ENCODE data around the gene LMAN1L.

Gene LMAN1L

DNA sequence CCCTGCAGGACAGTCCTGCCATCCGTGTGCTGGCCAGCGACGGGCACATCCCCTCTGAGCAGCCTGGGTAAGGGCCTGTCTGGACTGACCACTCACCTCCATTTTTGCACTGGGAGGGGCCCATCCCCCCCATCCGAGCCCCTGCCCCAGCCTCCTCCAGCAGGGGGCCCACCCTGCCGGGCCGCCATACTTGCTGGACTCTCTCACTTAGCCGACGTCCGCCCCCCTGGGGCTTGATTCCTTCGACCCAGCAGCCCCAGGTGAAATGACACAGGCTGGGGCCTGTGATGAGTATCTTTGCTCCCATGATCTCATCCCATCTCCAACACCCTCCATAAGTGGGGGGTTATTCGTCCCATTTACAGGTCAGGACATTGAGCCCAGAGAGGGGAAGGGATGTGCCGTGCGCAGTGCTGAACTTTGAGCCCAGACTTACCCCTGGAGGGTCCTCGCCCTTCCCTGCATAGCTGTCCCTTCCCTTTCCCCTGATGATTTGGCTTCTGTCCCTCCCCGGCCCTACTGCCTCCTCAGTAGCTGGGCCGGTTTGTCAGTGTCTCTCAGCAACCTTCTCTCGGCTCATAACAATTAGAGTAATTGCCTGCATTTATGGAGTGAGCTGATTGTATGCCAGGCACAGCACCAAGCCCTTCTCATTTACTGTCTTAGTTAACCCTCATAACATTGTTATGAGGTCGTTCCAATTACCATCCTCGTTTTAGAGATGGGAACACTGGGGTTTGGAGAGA lies 4.2 kb downstream of the LMAN1L start:
- no peak for DNase-seq (ENCODE audit: low spot score)

DNA sequence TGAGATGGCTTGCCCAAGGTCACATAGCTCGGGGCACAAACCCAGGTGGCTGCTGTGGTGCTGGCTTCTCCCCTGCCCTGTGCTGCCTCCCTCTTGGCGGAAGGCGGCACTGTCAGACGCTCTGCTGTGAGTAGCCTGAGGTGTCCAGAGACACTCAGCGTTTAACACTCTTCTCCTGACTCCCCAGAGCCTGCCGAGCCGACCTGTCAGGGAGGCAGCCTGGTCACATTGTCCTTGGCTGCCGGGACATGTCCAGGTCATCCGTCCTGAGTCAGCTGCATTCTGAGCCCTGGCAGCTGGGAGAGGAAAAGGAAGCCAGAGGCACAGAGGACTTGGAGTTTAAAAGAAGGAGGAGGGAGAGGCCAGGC lies 4.7 kb downstream of the LMAN1L start:
- peak; percentile 48 for DNase-seq (ENCODE audit: low spot score)

DNA sequence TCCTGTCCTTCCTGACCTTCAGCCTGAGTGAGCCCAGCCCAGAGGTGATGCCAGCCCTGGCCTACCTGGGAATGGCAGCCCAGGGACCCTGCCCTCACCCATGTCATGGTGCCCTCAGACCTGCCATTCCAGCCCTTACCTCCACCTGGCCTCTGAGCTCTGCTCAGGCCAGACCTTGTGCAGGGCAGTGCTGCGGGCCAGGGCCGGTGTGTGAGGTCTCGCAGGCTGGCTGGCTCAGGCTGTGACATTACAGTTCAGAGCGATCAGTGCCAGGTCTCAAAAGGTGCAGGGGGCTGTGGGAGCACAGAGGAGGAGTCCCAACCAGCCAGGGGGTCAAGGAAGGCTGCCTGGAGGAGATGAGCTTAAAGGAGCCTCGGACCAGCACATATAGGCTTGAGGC lies 7.4 kb downstream of the LMAN1L start:
- DNase-seq (ENCODE audit: low spot score): no peak

DNA sequence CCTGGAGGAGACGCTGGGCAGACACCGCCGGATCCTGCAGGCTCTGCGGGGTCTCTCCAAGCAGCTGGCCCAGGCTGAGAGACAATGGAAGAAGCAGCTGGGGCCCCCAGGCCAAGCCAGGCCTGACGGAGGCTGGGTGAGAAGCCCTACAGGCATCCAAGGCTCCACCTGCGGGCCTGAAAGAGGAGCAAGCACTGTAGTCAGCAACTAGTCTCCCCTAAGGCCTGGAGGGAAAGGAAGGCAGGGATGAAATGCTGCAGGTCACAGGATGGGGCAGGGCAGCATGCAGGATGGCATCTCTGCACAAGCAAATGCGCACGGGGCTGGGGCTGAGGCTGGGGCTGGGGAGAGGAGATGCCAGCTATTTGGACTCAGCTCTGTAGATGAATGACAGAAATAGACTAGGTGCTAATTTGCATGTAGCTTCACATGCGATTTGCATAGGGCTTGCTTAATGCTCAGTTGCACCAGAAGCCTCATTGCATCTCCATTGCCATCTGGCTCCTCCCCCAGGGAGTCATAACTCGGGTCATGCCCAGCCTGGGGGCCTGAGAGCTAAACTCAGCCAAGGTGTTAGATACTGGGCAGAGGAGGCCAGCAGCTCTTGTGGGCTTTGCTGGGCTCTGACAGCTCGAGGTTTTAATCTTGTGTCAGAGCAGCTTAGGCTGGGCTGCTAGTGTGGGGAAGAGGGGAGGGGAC lies 8.6 kb downstream of the LMAN1L start:
- no peak for DNase-seq (ENCODE audit: low spot score)

DNA sequence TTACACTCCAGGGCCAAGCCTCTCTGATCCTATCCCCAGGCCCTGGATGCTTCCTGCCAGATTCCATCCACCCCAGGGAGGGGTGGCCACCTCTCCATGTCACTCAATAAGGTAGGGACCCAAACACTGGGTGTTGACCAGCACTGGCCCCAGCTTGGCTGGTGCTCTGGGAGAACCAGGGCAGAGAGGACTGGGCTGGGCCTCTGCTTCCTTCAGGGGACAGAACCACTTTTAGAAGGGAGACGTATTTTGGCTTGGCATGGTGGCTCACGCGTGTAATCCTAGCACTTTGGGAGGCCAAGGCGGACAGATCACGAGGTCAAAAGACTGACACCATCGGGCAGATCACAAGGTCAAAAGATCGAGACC lies 9.1 kb downstream of the LMAN1L start:
- DNase-seq (ENCODE audit: low spot score): no peak

DNA sequence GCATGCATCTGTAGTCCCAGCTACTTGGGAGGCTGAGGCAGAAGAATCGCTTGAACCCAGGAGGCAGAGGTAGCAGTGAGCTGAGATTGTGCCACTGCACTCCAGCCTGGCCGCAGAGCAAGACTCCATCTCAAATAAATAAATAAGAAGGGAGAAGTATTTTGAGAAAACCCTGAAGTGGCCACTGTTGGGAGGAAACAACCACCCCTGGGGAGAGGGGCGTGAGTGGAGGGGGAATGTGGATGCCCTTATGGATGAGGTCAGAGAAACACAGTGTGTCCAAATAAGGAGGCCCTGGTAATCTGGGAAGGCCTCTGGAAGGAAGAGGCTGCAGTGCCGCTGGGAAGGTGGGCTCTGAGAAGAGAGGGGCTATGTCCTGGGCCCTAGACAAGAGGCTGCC lies 9.6 kb downstream of the LMAN1L start:
- DNase-seq (ENCODE audit: low spot score): no peak

DNA sequence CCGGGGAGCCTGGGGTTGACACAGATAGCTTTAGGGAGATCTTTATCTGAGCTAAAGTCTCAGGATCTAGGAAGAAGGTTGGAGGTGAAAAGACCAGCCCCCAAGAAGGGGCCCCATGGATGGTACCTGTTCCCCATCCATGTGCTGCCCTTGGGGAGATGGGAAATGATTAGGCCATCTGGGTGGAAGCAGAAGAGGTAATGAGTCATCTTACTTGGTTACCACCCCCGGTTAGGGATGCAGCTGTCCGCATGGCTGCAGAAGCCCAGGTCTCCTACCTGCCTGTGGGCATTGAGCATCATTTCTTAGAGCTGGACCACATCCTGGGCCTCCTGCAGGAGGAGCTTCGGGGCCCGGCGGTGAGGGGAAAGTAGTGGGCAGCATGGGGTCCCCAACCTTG lies 10.7 kb downstream of the LMAN1L start:
- DNase-seq (ENCODE audit: low spot score): no peak

DNA sequence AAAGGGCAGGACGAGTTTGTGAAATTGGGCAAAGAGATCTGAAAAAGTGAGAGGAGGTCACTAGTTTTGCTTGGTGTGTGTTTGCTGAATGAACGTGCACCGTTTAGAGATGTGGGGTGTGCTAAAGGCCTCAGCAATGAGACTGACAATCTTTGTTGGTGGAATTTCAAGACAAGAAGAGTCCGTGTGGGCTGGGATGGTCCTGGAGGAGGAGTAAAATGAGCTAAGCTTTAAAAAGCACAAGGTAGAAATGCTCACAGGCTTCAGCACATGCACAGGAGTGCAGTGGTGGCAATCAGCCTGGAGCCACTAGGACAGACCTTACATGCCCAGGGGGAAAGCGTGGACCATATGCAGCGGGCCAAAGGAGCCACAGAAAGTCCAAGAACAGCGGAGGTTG lies 12.3 kb downstream of the LMAN1L start:
- DNase-seq (ENCODE audit: low spot score): no peak

DNA sequence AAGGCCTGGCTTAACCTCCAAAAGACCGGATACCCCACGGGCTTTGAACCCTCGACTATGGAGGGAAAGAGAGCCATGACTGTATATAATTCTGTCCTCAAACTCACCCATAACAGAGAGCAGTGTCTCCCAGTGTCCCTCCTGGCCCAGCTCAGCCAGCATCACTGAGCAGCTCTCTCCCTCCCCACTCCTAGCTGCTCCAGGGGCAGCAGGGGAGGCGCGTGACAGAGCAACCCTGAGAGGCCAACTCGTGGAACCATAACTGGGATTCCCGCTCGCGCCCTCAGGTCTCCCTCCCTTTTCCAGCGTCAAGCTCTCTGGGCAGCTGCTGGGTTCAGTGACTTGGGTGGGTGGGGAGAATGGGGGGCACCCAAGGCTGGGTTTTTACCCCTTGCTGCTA lies 13.2 kb downstream of the LMAN1L start:
- no peak for DNase-seq (ENCODE audit: low spot score)

DNA sequence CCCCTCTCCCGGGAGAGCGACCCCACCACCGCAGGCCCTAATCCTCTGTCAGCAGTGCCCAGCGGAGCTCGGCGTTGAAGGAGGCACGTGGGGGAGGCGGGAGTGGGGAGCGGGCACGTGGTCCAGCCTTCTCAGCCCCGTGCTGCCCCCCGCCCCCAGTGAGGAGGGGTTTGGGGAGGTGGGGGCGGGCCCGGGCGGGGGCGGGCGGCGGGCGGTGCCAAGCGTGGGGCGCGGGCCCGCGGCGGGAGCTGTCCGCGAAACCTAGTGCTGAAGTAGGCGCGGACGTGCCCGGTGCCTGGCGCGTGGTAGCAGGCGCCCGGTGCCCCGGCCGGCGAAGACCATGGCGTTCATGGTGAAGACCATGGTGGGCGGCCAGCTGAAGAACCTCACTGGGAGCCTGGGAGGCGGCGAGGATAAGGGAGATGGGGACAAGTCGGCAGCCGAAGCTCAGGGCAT lies 13.8 kb downstream of the LMAN1L start, which contains the start of gene CPLX3:
TSS of gene CPLX3 (plus strand) at position 264 of the 456 bp plus-strand sequence. CDS start at position 341, 77 bp downstream.
- peak; percentile 72 for DNase-seq (ENCODE audit: low spot score)

DNA sequence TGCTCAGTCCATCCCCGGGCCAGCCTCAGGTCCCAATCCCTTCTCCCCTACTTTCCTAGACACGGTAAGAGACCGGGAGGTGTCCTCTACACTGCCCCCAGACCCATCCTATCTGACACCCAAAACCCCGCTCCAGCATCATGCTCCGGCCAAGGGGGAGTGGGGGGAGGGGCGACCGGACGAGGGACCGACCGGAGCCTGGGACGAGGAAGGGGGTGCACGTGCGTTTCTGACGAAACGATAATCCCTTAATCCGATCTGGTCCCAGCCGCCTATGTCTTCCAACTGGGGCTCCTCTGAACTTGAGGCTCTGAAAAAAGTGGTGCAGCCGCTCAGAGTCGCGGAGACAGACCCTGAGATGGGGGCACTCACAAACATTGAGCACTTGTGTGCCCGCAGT lies 14.3 kb downstream of the LMAN1L start:
- no peak for DNase-seq (ENCODE audit: low spot score)

DNA sequence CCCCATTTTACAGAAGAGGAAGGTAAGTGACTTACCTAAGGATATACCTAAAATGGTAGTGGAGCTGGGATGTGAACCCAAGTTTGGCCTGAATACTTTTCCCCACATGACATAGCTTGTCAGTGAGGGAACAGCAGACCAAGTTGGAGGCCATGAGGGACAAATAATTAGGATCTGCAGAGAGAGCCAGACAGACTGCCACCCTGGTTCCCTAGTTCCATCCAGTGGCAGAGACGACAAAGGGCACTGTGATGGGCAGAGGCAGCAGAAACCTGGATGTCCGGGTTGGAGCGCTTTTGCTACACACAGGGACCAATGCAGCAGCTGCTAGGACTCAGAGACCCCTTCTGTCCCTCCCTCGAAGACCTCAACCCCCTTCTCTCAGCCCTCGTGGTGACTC lies 15.0 kb downstream of the LMAN1L start:
- DNase-seq (ENCODE audit: low spot score): no peak

DNA sequence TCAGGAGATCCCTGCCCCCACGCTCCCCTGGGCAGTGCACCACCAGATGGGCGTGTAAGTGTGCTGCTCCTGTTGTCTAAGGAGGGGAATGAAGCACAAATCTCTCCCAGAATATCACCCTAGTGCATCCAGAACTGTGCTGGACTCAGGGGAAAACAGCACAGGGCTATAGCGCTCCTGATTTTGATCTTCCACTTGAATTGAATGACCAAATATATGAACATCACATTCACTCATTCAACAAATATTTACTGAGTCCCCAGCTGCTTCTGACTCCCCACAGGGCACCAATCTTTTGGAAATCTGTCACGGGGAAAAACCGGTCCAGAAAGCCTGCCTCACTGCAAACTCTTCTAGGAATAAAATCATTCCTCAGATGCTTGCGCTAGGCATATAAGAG lies 16.2 kb downstream of the LMAN1L start:
- DNase-seq (ENCODE audit: low spot score): no peak

DNA sequence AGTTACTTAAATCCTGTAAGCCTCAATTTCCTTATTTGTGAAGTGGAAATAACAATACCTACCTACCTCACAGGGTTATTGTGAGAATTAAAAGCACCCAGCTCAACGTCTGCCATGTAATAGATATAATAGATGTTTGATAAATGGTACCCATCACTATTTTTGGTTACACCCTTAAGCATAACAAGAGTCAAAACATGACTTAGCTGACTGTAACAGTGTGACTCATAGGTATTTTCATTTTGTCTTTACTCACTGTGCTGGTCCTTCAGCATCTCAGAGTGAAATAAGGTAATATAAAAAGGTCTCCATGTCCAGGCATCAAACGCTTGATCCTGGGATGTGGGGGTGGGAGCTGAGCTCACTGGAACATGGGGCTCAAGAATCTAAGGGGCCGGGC lies 16.9 kb downstream of the LMAN1L start:
- DNase-seq (ENCODE audit: low spot score): peak; percentile 76

DNA sequence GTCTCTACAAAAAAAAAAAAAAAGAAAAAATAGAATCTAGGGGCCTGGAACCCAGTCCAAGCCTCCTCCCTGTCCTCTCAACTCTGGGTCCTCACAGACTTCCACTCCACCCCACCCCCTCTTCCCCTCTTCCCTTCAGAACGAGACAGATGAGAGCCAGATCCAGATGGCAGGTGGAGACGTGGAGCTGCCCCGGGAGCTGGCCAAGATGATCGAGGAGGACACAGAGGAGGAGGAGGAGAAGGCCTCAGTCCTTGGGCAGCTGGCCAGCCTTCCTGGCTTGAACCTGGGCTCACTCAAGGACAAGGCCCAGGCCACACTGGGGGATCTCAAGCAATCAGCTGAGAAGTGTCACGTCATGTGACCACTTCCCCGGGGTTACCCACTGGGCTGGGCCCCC lies 17.4 kb downstream of the LMAN1L start:
- no peak for DNase-seq (ENCODE audit: low spot score)

DNA sequence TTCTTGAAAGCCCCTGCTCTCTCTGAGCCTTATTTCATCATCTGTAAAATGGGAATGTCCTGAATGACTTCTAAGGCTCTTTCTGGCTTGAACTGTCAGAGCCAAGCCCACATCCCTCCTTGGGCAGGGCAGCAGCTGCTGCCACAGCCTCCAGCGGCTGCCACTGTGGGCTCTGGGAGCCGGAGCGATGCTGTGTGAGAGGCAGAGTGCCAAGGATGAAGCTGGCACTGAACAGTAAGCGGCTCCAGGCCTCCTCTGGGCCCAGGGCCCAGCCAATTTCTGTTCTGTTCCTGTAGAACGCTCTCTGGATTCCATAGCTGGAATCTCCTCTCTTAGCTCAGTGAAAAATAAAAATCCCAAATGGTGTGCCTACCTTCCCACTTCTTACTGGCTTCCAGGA lies 18.2 kb downstream of the LMAN1L start:
- no peak for DNase-seq (ENCODE audit: low spot score)

DNA sequence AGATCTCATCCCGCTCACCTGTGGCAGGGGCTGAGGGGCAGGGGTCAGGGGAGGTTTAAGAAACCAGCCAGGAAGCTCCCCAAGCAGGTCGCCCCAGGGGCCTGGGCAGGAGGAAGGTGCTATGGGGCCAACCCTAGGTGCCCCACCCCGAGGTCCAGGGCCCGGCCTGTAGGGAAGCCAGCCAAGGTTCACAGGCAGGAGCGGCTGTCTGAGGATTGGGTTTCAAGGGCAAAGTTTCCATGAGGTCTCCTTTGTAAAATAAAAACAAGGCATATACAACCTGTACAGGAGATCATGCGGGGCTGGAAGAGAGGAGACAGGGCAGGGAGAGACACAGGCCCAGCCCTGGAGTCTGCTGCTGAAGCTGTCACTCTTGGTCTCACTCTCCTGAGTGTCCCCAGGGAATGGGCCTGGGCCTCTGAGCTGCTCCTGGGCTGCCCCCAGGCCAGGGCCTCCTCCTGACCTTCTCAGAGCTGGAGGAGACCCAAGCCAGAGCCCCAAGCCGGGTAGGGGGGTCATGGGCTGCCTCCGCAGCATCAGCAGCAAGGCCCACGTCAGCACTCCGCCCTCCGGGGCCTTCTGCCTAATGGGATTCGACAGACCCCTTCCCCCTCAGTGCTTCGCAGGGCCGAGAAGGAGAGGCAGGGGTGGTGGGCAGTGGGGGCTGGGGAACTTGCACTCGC lies 19.3 kb downstream of the LMAN1L start:
- no peak for DNase-seq (ENCODE audit: low spot score)

DNA sequence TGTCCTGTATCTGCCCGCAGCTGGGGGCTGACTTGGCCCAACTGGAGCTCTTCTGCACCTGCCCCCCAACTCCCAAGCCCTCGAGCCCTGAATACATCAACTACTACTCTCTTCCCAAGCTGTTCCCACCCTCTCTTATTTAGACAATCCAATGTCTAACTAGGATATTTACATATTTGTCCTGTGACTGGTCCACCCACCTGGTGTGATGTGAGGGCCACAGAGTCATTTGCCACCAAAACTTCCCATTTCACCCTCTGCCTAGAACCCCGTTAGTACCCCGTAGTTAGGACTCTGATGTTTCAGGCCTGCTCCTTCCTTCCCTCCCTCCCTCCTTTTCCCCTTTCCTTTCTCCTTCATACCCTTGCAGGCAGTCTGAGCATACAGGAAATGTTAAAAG lies 20.2 kb downstream of the LMAN1L start:
- DNase-seq (ENCODE audit: low spot score): no peak

DNA sequence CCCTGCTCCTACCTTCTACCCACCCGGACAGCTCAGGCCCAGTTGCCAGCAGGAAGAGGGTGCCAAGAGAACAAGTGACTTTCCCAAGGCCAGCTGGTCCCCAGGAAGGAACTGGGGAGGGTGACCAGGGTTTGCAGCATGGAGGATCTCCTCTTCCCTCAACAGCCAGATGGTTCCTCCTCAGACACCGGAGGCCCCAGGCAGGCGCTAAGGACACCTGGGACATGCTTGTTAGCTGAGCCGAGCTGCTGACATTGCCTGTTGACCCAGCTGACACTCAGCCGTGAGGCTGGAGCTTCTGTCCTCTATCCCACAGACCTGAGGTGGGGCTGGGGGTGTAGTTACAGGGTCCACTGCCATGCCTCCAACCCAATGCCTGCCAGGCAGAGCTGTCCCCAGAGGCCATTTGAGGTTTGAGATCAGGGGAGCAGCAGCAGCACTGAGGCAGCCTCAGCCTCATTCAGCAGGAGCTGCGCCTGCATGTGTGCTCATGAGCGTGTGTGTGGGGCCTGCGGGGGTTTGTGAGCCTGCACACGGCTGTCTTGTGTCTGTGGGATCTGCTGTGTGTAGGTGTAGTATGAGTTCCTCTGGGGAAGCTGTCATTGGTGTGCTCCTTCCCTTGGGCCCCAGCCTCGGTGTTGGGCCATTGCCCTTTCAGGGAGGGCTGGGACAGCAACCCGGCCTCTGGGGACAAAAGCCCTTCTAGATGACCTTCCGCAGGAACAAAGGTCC lies 20.9 kb downstream of the LMAN1L start:
- DNase-seq (ENCODE audit: low spot score): no peak

DNA sequence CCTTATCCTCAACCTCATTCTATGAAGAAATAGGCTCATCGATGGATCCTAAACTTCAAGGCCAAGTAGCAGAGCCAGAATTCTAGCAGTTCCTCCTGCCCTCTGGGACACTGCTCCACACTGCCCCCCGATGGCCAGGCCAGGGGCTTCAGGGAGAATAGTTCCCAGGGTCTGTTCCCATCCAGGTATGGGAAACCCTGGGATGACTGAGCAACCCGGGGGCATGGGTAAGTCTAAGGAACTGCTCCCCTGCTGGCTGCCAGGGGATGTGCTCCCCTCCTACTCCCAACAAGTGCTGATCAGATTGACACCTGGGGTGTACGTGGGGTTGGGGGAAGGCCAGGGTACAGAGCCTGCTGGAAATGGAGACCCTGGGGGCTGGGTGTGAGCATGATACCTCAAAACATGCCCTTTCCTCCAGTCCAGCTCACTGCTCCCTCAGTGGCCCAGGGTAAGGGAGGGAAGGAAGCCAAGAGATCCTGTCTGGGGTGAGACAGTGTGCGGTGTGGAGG lies 22.7 kb downstream of the LMAN1L start:
- peak; percentile 83 for DNase-seq (ENCODE audit: low spot score)

DNA sequence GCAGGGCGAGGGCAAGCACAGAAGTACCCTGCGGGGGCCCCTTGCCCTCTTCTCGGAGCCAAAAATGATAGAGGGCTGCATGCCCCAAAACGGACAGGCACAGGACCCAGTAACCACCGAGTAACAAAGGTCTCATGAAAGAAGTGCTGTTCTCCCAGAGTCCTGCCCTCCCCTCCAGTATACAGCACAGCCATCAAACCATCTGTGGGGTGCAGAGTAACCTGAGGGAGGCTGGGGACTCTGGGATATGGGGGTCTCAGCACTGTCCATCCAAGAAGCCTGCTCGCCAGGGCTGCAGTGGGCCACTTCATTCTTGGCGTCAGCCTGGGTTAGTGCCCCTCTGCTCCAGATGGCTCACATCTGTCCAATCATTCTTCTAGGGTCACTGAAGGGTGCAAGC lies 24.2 kb downstream of the LMAN1L start:
- DNase-seq (ENCODE audit: low spot score): no peak

DNA sequence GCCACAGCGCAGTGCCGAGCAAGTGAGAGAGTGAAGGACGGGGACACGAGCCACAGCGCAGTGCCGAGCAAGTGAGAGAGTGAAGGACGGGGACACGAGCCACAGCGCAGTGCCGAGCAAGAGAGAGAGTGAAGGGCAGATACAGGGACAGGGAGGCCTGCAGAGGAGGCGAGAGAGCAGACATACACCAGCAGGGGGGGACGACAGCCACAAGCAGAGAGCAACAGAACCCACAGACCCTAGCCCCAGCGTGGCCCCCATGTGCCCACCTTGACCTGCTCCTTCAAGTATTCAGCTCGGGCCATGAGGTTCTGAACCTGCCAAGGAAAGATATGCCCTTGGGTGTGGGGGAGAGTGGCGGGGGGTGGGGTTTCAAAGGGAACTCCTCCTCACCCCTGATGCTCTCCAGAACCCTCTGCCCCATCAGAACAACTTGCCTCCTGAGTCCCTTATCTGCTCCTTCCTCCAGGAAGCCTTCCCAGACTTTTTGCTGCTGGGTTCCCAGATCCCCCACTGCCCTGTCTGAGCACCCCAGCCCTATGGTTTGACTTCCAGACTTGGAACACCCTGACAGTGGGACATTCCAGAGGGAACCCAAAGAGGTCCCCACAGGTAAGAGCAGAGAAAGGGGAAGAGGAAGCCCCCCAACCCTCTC lies 25.0 kb downstream of the LMAN1L start:
- no peak for DNase-seq (ENCODE audit: low spot score)
